Stimulated activated CD4-positive, alpha-beta T cell treated with anti-CD3 and anti-CD28 coated beads, Interleukin-4, amount 100 ng/mL, for 24 hours (primary cell): ENCODE results near the gene CPA4.
"Not testable (repeated sequence)": the region's sequence is repeated elsewhere in the genome, so short reads cannot be mapped to it uniquely, and the experiment has no call there.

ENCODE experiments used
- DNase-seq: peaks from one replicate; pipeline ENCODE4 v3.0.0-alpha.2; 2020

The CPA4 gene, protein sequence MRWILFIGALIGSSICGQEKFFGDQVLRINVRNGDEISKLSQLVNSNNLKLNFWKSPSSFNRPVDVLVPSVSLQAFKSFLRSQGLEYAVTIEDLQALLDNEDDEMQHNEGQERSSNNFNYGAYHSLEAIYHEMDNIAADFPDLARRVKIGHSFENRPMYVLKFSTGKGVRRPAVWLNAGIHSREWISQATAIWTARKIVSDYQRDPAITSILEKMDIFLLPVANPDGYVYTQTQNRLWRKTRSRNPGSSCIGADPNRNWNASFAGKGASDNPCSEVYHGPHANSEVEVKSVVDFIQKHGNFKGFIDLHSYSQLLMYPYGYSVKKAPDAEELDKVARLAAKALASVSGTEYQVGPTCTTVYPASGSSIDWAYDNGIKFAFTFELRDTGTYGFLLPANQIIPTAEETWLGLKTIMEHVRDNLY

DNA sequence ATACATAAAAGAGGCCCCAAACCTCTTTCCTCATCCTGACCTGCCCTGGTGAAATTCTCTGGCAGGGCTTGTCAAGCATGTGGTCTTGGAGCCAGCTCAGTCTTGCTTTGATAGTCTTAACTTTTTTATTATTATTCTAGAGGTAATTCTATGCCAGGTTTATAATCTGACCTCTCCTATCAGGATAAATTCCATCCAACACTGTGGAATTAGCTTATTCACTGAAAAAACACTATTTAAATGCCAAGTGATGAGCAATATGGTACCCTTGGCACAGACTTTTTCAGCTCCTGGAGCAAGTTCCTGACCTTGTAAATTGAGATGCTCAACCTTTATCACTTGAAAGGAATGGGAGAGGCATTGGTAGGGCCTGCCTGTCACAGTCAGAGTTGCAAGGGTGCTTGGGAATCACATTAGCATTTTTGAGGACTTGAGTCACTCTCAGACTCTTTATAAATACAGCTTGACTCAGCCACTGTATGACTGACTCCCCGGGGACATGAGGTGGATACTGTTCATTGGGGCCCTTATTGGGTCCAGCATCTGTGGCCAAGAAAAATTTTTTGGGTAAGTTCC, at the start of gene CPA4:
Gene CPA4 (plus strand): TSS at position 480 of the 576 bp plus-strand sequence. CDS start 20 bp downstream, at position 500.
- DNase-seq, result no peak

DNA sequence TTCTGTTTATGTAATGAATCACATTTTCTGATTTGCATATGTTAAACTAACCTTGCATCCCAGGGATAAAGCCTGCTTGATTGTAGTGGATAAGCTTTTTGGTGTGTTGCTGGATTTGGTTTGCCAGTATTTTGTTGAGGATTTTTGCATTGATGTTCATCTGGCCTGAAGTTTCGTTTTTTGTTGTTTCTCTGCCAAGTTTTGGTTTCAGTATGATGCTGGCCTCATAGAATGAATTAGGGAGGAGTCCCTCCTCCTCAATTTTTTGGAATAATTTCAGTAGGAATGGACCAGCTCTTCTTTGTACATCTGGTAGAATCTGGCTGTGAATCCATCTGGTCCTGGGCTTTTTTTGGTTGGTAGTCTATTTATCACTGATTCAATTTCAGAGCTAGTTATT, 49.5 kb upstream of the CPA4 start:
- DNase-seq, result not testable (repeated sequence)

DNA sequence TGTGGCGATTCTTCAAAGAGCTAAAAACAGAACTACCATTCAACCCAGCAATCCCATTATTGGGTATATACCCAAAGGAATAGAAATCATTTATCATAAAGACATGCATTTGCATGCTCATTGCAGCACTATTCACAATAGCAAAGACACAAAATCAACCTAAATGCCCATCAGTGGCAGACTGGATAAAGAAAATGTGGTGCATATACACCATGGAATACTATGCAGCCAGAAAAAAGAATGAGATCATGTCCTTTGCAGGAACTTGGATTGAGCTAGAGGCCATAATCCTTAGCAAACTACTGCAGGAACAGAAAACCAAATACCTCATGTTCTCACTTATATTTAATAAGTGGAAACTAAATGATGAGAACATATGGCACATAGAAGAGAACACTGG, 46.5 kb upstream of the CPA4 start:
- not testable (repeated sequence) for DNase-seq

DNA sequence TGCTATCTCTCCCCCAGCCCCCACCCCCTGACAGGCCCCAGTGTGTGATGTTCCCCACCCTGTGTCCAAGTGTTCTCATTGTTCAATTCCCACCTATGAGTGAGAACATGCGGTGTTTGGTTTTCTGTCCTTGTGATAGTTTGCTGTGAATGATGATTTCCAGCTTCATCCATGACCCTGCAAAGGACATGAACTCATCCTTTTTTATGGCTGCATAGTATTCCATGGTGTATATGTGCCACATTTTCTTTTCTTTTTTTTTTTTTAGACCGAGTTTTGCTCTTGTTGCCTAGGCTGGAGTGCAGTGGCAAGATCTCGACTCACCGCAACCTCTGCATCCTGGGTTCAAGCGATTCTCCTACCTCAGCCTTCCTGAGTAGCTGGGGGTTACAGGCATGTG, 44.1 kb upstream of the CPA4 start:
- not testable (repeated sequence) for DNase-seq

DNA sequence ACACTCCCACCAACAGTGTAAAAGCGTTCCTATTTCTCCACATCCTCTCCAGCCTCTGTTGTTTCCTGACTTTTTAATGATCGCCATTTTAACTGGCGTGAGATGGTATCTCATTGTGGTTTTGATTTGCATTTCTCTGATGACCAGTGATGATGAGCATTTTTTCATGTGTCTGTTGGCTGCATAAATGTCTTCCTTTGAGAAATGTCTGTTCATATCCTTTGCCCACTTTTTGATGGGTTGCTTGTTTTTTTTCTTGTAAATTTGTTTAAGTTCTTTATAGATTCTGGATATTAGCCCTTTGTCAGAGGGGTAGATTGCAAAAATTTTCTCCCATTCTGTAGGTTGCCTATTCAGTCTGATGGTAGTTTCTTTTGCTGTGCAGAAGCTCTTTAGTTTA, 43.3 kb upstream of the CPA4 start:
- not testable (repeated sequence) for DNase-seq

DNA sequence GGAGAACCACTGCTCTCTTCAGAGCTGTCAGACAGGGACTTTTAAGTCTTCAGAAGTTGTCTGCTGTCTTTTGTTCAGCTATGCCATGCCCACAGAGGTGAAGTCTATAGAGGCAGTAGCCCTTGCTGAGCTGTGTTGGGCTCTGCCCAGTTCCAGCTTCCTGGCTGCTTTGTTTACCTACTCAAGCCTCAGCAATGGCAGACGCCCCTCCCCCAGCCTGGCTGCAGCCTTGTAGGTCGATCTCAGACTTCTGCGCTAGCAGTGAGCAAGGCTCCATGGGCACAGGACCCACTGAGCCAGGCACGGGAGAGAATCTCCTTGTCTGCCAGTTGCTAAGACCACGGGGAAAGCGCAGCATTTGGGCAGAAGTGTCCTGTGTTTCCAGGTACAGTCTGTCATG, 38.4 kb upstream of the CPA4 start:
- DNase-seq, result no peak

DNA sequence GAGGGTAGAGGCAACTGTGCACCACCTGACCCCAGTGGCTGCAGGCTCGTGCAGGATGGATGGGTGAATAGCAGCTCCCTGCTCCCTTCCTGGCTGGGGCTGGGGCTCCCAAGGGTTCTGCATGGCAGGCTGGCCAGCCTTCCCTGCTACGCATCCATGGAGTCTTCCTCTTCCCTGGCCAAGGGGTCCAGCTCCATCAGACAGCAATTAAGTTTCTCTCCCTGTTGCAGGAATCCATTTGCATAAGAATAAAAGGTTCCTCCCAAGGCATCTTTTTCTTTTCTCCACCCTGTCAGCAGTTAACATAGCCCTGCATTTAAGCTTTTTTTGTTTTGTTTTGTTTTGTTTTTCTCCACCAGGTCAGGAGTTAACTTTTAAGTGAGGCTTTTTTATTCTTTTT, 36.3 kb upstream of the CPA4 start:
- DNase-seq, result no peak

DNA sequence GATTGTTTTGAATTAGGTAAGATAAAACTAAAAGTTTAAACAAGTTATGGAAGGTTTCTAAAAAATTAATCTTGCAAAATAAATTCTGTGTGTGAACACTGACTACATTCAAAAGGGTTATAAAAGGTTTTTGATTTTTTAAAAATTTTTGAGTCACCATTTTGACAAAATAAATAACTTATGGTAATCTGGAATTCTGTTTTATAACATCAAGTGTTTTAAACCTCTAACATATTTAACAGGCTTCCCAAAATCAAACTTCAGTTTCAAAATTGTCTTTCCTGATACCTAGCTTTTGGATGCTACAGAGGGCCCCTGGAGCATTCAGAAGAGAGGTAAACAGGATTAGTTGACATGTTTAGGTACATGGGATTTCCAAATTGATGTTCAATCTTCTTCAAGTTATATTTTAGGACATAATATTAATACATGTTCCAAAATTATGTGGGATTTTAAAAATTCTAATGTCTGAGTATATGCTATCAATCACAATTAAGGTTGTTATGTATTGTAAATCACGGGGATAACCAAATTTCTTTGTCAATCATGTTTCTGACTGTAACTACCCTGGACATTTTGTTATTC, 34.4 kb upstream of the CPA4 start:
- DNase-seq, result no peak

DNA sequence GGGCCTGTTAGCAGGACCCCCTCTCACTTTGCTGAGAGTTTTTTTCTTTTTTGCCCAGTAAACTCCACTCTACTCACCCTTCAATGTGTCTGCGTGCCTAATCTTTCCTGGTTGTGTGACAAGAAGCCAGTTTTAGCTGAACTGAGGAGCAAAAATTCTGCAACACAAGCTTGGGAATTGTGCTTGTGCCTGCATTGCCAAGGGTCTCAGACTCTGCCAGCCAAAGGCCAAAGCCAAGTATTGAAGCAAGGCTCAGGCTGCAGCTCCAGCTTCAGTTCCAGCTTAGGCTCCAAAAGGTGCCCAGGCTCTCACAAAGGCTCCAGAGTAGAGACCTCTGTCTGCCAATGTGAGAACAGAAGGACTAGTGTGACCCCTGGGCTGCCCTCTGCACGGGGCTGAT, 30.5 kb upstream of the CPA4 start:
- DNase-seq, result no peak

DNA sequence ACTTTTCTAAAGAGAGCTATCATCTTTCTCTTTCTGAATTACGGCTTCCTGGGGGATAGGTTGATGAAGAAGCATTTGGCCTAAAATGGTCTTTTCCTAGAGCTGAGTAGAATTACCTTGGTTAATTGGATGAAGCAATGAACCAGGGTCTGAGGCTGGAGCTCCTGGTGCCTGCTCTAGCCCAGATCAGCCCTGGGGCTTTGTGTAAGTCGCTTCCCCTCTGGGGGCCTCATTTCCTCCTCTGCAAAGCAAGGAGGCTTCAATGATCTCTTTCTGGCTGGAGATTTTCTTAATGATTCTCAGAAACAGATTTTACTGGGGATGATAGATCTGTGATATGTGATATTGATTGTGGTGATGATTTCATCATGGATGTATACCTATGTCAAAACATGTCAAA, 29.8 kb upstream of the CPA4 start:
- DNase-seq, result no peak

DNA sequence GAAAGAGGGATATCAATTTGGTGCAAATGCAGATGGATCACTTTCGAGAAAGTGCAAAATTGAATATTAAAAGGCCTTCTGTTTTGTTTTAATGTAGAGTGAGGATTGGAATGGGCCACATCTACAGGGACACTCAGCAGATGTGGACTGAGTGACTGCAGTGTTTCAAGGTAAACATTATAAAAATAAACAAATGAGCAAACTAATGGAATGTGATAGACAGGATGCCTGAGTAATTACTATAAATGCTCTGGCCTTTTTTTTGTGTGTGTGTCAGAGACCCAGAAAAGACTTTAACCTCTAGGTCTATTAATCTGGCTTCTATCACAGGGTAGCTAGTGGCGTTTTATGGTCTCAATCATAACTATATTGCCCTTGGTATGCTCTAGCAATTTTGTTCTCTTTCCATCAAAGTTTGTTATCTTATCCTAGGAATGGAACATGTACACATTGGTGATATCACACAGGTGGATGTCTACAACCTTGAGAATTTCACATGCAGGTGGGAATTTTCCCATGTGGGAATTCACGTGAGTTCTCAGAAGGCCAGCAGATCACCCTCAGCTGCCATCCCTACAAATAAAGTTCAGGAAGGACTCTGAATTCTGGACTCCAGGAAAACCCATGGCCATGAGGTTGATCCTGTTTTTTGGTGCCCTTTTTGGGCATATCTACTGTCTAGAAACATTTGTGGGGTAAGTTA, 26.6 kb upstream of the CPA4 start, which contains the start of gene CPA2:
Gene CPA2 (plus strand): TSS at position 606 of the 703 bp plus-strand sequence. CDS start 19 bp downstream, at position 625.
- no peak for DNase-seq

DNA sequence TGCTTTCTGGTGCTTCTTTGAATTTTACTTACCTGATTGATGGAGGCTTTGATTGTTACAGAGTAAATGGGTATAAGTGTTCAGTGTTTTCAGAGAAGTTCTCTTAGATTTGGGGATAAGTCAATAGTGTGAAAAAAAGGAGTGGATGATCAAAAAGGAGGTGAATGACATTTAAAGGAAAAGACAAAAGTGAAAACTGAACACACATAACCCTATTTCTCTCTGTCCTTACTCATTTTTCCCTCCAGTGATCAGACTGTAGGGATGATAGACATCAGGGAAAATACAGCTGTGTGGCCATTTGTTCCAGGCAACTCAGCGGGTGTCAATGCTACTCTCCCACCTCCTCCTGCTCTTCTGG, 26.0 kb upstream of the CPA4 start:
- DNase-seq, result no peak

DNA sequence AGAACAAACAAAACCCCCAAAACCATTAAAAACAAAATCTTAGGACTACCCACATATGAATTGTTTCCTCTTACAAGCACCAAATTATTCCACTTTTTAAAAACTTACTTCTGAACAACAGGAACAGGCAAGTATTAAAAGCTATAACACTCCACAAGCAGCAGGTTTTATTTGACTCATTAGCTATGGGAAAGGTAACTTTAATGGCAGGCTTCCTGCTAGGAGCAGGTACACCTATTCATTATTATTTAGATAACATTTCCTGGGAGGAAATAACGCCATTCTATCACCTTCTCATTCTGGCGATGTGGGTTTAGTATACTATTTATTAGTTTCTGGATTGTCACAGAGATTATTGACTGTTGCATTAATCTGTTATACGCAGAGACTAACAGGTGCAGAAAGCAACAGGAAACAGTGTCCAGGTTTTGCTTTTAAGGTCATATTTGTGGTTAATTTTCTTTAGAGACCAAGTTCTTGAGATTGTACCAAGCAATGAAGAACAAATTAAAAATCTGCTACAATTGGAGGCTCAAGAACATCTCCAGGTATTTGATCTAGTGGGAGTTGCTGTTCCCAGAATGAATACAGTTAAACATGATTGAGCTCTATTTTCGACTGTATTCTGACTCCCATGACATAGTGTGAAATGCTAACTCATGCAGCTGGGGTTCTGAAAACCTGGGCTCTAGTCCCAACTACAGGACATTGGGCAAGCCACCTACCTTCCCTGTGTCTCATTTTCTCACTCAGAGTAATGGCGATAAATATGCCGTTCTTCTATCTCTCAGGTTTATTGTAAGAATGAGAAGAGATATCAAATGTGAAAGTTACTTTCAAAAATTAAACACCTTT, 24.3 kb upstream of the CPA4 start:
- no peak for DNase-seq

DNA sequence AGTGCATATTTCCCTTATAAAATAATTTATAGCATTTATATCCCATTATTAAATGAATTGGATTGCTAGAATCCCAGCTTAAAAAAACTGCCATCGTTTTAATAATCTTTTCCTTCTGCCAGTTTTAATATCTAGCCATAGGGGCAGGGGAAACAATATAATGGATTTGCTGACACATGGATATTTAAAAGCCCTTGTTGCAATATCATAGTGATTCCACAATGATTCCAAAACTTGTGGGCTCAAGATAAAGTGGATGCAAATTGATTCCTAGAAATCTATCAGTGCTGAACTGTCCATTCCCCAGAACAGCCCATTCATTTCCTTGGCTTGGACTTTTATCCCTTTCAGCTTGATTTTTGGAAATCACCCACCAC, 23.7 kb upstream of the CPA4 start:
- DNase-seq, result no peak

DNA sequence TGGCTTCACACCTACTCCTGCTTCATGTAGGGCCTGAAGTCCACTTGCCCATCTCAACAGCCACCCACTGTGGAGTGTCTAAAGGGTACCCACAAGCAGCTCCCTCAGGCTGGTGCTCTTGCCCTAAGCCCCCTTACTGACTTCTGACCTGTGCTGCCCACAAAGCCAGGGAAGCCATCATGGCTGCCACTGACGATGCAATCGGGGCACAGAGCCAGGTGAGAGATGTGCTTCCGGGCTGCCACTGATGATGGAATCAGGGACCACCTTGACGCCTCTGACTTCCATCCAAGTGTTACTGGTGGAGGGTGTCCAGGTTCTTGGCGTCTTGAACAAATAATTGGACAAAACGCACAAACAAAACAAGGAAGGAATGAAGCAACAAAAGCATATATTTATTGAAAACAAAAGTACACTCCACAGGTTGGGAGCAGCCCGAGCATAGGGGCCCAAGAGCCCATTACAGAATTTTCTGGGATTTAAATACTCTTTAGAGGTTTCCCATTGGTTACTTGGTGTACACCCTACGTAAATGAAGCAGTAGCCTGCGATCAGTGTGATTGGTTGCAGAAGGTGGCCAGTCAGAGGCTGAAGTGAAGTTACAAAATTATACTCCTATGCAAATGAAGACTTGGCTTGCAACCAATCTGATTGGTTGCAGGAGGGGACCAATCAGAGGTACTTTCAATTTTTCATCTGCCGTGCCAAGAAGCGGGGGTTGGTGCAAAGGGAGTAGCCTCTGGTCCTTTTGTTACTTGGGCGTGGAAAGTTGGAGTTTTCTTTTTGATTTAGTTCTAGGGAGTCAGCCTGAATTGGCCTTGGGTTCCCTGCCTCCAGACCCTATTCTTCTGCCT, 21.8 kb upstream of the CPA4 start:
- DNase-seq, result no peak

DNA sequence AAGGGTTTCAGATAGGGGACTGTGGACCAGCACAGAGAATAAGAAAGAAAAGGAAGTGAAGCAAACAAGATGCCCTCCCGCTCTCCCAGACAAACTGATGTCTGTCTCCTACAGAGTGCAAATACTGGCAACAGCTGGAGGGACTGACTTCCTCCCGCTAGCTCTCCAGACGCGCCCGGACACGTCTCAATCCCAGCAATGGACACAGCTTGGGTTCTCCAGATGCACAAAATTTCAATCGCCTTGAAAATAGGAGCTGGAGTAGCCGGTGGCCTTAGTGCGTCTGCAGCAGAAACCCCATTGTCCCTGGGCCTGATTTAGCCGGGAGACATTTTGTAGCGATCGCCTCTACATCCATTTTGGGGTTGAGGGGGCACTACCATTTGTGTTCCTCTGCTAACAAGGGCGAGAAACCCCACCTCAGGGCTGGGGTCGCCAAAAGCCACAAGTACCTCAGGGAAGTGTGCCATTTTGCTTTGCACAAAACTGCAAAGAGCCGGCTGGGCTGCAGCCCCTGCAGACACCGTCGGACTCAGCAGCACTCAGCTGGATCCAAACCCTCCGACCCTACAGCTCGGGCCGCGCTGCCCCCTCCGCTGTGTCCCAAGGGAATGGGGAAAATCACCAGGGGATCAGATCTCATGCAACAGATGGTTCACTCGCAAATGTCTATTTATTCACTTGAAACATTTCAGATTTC, 20.4 kb upstream of the CPA4 start:
- no peak for DNase-seq

DNA sequence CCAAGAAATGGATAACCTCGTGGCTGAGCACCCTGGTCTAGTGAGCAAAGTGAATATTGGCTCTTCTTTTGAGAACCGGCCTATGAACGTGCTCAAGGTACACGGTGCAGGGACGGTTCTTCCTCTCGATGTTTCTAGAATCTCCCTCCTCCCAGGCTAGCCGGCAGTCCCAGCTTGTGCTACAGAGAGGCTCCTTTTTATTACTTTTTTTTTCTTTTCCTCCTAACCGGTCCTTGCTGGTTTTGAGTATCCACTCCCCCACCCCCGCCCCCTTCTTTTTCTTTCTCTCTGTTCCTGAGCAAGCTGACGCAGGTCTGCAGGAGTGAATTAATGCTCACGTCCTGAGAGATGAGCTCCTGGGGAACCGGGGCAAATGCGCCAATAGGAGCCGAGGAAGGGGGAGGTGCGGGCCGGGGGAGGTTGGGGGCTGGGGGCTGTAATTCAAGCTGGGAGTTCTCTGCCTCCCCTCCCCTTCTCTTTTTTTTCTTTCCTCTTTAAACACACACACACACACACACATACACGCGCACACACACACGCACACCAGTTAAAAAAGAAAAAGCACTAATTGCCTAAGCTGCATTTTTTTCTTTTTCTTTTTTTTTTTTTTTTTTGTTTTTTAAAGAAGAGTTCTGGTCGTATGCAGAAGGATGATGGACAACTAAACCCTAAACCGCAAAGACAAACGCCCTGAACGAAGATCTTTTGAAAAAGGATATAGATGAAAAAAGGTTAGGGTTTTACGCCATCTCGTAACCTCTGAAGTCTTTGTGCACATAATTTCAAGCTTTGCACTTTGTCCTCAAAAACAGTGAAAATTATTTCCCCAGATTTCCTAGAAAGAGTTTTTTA, 19.7 kb upstream of the CPA4 start:
- DNase-seq, result no peak

DNA sequence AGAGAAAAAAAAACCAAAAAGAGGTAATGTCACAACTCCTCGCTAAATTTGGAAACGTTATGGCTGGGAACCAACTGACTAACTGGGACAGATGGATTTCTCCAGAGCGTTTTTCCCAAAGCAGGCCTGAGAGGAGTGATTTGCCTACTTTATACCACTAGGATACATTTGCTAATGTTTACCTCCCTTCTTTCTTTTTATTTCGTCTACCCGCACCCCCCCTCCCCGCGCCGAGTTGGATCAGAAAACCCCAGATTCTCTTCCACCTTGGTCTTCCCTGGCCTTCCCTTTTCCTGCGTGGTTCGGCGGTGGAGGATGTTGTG, 19.1 kb upstream of the CPA4 start:
- no peak for DNase-seq

DNA sequence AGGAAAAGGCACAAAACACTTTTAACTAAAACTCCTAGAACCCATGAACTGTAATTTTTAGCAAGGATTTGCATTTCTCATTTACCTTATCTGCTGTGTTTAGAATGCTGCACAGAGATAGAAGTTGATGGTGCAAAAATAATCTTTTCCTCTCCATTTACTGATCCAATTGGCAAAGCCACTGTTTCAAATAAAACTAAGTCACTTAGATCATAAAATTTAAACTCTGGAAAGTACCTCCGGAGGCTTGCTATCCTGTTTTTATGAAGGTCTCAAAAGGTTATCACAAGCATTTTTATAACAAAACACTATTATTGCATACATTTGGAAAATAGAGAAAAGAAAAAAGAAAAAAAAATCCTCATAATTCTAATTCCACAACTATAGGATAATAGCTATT, 18.7 kb upstream of the CPA4 start:
- no peak for DNase-seq

DNA sequence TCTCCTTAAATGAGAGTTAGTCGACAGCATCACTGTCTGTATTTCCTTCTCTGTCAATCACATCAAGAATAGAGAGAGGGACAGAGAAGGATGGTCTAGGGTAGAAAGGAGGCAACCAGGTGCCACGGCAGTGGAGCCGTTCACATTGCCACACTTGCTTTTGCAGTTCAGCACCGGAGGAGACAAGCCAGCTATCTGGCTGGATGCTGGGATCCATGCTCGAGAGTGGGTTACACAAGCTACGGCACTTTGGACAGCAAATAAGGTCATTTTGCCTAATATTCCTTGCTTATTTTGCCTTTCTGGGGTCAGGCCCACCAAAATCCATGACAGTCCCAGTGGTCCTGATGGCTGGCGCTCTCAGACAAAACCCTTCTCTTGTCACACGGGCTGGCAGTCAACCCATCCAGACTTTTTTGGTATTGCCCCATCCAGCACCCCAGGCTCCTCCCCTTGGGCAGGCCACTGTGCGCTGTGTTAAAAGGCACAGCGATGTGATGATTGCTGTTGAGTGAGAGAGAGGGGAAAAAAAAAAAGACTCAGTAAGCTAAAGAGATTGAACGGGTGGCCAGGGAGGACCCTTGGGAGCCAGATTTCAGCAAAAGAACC, 17.9 kb upstream of the CPA4 start:
- no peak for DNase-seq
